HG03103 (cell line): ENCODE measurements around the gene MSH3.
"Not testable (repeated sequence)": the region's sequence is repeated elsewhere in the genome, so short reads cannot be mapped to it uniquely, and the experiment has no call there.

Source experiments
- ATAC-seq: cut with Tn5 transposase; IDR thresholded peaks from one replicate; pipeline ENCODE4 v1.9.1; 2021; ENCODE audit warnings: low read depth; ENCODE audit not compliant: unreplicated experiment

The MSH3 gene

DNA sequence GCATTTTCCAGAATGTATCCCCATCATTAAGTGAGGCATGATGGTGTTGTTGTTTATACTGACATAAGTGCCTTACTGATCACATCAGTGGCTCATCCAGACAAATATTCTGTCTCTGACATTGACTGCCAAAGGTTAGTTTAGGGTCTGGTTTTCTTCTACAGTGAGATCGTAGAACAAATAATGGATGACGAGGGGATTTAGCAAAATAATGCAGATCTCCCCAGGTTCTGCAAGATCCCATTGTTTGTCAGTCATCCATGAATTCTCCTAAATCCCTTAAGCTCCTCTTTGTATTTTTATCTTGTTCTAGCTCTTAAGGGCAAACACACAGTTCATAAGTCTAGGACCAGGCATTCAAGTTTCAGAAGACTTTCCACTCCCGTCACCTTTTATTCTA lies 93.5 kb downstream of the MSH3 start:
- no peak for ATAC-seq

DNA sequence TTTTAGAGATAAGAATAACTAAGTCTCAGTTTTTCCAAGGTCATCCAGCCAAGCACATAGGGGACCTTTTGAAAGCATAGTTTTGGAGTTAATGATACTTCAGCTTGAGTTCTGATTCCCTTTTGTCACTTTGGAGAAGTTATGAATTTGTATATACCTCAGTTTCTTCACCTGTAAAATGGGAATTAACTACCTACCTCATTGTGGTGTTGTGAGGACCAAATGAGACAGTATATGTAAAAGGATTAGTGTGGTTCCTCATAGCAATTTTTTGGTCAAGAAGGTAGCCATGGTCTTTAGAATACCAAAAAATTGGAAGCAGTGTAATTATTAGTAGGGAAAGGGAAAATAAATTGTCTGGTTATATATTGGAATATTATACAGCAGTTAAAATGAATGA lies 98.0 kb downstream of the MSH3 start:
- ATAC-seq, result no peak

DNA sequence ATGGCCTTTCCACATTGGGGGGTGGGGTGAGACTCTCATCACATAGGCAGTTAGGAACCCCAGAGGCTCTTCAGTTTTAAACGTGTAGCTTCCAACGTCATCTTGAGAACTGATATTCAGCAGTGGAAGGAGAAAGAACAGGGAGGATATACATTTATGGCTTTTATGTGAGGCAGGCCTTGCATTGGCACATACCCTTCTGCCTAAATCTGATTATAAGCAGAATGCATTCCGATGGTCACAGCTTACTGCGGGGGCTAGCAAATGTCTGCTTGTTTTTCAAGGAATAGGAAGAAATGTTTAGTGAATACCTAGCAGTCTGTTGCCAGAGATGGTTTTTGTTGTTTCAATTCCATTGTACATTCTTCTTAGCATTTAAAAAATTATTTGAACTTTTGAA lies 99.3 kb downstream of the MSH3 start:
- no peak for ATAC-seq

DNA sequence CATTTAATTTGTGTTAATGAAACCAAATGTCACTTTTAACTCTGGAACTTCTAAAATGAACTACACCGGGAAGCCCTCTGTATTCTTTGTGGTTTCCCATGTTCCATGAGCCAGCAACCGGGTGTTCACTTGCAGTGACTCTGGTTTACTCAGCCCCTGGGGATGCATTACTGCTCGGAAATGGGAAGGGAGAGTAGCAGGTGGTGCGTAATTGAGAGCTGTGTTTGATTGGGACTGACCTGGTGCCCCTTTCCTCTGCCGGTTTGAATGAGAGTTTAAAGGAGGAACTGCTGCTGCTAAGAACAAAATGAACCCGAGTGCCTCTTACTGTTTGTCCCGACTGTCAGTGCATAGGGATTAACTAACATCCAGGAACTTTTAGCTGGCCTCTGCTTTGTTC lies 100.4 kb downstream of the MSH3 start:
- no peak for ATAC-seq

DNA sequence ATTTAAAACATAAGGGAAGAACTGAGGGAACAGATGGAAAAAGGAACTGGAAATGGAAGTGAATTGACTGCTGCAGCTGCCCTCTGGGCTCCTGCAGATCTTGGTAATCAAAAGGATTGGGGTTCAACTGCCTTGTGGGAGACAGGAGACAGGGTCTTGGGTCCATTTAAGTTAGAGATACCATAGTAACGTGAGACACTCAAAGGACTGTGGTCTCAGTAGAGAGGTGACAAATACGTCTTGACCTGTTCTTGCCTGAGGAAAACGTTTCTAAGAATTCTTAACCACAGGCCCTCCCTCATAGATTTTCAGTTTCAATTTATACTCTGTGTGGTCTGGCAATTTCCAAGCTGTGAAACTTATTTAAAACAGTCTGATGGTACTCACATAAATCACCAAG lies 101.2 kb downstream of the MSH3 start:
- ATAC-seq, result peak; percentile 93

DNA sequence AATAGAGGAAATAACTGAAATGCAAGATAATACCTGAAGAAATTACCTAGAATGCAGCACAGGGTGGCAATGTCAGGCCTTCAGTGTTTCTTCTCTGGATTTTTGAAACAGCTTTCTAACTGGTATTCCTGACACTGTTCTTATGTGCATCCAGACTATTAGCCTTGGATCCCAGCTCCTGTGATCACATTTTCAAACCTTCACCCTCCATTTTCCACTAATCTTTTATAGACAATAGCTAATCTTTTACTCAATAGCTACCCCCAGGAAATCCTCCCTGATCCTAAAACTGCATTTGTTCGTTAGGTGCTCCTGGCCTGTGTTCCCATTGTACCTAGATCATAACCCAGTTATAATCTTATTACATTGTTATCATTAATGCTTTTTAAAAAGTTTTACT lies 101.8 kb downstream of the MSH3 start:
- no peak for ATAC-seq

DNA sequence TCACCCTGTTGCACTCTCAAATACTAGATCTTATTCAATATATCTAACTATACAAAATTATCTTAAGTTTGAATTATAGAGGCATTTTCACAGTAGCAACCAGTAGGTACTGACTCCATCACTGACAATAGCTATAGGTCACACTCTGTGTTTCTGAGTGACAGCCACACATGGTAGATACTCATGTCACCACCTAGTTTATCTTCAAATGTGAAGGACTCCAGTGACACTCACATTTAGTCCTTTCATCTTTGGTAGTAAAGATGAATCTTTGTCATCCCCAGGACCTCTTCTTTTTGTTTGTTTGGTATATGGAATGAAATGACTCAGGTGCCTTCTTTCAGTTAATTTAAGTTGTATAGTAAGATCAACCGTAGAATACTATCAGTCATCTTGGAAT lies 102.8 kb downstream of the MSH3 start:
- no peak for ATAC-seq

DNA sequence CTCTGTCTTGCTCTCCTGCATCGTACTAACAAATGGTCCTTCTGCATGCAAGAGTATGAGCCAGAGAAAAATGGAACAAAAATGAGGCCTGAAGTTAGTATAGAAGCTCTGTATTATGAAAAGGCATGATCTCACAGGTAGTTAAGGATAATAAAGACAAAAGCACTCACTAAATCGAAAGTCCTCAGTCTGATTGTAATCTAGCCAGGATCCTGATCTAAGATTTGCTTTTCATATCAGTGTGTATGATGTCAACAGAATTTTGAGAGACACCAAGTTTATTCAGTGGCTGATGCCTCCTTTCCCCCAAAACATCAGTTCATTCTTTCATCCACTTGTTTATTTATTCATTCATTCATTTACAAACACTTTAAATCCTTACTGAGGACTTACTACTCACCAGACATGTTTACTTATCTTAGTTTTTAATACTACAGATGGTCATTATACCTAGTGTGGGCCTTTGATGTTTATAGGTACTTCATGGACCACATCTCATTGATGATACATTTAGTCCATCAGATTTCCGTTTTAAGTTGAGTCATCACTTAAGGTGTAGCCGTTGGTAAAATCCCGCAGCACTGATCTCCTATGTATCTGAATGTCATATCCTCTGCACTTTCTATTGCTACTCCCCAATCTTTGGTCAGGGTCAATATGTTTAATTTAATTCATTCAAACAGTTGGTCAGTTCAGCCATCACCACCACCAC lies 105.6 kb downstream of the MSH3 start:
- no peak for ATAC-seq

DNA sequence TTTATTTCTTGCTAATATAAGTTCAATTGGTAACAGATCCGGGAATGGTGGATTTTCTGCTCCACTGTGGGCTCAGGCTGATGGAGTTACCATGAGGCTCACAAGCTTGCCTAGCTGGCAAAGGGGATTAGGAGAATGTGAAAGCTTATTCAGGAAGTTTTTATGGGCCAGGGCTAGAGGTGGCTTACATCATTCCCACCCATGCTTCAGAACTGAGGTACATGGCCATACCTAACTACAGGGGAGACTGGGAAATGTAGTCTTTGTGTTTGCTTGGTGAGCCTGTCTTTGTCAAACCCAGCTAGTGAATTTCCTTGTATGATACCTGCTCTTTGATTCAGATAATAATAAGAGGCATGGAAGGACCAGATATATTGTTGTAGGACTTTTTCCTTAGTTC lies 106.2 kb downstream of the MSH3 start:
- no peak for ATAC-seq

DNA sequence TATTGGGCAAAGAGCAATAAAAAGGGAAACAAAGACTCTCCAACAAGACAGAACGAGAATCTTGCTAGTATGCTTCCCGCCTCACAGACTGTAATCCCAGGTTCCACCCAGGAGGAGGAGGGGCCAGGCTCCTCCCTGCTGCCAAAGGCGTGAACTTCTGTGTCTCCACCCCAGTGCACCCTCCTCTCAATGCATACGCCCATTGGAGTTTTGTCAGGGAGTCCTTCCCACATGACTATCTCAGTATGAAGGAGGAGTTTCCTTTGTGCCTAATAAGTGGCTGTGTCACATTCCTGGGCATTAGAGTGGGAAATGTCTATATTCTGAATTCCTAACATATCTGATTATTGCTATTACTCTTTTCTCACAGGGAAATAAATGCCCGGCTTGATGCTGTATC lies 106.7 kb downstream of the MSH3 start:
- no peak for ATAC-seq

DNA sequence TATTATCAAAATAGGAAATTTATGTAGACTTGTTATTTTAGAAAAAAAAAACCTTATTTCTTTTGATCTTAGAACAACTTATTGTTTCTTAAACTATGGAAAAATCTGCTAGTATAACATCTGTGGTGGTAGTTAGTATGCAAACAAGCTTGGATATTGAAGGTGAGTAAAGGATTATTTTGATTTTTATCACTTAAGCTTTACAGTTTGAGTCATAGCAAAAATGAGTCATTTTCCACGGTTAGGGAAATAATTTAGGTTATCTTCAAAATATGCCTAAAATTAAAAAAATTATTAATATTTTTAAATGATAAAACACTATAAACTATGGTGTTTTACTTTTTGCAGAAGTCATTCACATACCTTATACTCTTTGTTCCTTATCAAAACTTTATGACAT lies 107.5 kb downstream of the MSH3 start:
- no peak for ATAC-seq

DNA sequence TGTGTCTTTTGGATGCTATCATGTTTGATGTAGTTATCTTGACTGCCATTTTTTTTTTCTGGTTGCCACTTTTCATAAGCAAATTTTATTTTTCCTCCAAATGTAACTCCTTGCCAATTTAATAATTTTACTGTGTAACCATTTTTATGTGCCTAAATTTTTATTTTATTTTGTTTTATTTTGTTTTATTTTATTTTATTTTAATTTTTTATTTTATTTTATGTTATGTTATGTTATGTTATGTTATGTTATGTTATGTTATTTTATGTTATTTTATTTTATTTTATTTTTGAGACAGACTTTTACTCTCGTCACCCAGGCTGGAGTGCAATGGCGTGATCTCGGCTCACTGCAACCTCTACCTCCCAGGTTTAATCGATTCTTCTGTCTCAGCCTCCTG lies 108.1 kb downstream of the MSH3 start:
- ATAC-seq, result no peak

DNA sequence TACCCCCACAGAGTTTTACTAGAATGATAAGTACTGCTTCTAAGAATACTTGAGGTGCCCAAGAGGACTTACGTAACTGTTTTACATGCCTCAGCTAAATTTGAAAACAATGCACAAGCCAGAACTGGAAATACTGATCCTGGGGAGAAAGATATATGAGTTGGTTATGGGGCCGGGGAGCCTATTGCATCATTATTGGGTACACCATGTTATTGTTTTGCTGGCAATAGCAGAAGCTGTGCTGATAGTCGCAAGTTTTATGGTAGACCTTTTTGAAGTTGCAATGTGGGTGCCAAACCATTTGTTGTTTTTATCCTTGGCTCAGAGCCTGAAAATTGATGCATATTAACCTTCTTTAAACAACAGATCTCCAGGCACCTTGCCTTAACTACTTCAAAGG lies 108.8 kb downstream of the MSH3 start:
- ATAC-seq, result no peak

DNA sequence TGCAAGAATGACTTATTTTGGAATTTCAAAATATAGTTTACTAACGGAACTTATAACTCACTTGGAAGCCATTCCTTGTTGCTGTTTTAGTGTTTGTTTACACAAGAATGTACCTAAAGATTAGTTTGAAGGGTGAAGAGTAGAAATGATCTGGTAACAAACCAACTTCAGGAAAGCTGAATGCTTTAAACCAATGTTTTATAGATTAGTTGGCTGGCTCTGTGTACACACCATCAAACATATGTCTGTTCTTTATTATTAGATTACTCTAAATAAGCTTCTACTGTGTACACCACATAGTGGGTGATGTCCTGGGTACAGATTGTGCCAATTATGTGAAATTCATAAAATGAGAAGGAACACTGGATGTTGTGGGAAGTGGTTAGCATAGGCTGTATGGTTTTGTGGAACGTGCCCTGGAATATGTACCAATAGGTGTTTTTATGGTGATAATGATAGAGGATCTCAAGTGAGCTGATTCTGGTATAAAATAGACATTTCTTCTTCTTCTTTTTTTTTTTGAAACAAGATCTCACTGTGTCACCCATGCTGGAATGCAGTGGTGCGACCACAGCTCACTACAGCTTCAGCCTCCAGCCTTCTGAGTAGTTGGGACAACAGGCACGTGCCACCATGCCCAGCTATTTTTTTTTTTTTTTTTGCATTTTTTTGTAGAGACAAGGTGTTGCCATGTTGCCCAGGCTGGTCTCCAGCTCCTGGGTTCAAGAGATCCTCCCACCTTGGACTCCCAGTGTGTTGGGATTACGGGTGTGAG lies 109.6 kb downstream of the MSH3 start:
- ATAC-seq, result no peak

DNA sequence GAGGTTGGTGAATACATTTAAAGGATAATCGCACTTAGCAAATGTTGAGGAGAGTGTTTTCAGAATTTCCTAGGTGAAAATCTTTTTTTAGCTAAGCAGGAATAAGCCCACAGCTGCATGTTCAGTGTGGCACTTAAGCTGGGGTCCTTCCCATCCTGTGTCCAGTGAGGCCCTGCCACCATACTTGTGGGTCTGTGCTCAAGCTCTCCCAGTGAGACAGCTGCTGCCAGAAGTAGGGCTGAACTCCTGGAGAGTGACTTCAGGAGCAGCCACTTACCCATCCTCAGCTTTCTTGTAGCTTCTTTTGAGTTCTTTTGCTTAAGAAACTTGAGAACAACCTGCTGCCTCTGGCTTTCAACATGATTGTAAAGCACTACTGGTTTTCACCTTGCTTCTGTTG lies 110.3 kb downstream of the MSH3 start:
- ATAC-seq, result no peak

DNA sequence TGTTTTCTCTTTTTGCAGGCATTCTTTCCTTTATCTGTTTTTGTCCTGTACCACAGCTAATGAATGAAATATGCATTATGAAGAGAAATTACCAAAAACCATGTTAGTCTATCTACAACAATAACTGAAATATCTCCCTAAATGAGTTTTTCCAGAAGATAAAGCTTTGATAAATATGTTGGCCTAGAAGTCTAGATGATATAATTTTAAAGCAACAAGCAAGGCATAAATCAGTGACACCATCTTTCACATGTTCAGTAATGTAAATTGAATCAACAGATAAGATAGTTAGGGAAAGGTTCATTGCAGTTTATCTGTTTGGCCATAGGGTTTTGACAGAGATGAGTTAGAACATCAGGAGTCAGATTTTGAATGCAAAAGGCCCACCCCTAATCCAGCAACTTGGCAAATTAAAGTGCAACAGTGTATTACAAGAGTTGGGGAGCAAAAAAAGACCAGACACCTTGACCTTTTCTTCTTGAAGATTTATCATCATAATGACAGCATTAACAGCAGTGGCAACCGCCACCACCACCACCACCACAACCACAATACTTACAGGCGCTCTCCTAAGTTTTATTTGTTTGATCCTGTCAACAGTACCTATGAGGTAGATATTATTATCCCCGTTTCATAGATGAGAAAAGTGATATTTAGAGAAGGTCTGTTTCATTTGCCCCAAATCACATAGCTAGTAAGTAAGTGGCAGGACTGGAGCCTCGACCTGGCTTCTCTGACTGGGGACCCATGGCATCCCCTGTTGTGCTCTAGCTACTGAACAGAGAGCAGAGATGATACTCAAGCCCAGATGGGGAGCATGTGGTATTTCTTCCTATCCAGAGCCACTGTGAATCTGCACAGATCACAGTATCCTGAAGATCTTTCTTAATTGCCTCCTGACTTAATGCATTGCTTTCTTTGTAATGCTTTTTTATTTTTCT lies 123.2 kb downstream of the MSH3 start:
- no peak for ATAC-seq

DNA sequence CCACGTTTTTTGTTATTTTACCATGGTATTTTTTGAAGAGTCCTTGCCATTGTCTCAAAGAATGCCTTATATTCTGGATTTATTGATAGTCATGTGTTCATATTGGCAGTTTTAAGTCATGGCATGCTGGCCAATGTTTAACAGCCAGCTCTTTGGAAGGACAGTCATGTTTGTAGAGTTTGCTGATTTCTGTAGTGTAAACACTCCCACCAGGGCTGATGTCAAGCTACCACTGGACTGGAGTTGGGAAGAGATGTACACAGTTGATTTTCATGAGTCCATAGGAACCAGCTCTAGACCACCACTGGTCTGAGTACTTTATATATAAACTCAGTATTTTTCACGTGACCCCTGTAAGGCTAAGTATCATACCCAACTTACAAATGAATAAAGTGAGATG lies 125.6 kb downstream of the MSH3 start:
- no peak for ATAC-seq

DNA sequence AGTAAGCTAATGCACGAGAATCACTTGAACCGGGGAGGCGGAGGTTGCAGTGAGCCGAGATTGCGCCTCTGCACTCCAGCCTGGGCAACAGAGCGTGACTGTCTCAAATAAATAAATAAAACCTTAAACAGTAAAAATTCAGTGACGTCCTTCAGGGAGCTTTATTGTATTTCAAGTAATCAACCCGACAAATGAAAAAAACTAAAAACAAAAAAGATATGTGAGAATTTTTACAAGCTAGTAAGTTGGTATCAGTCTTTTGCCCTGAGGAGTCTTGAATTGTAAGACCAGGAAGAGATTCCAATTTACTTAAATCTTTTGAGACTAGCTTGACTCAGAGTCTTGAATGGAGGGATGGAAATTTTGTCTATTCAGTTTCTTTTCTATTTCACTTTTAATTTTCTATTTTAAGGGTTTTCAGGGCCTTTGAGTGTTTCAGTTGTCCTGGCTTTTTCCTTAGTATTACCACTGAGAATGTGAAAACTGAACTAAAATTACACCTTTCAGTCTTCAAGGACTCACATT lies 126.4 kb downstream of the MSH3 start:
- ATAC-seq, result no peak

DNA sequence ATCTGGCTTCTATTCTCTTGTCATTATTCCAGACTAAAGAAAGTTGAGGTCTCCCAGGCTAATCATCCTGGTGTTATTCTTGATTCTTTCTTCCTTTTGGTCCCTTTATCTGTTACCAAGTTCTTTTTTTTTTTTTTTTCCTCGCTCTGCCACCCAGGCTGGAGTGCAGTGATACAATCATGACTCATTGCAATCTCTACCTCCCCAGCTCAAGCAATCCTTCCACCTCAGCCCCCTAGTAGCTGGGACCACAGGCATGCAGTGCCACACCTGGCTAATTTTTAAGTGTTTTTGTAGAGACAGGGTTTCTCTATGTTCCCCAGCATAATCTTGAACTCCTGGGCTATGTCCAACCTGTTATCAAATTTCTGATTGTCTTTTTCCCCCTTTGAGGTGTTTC lies 126.9 kb downstream of the MSH3 start:
- no peak for ATAC-seq

DNA sequence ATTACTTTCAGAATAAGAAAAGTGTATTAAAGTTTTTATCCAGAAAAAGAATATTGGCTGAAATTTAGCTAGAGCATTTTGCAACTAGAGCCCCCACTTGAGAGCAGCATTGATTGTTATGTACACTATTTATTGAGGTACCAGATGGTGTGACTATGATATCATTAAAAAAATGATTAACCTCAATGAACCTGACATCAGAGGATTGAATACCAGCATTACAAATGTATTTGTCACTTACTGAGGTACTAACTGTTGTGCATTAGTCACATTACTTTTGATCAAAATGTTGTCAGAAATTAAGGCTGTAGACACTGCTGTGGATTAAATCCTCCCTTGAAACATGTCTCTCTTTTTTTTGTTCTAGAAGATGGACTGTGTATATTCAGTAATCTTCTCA lies 128.2 kb downstream of the MSH3 start:
- no peak for ATAC-seq

DNA sequence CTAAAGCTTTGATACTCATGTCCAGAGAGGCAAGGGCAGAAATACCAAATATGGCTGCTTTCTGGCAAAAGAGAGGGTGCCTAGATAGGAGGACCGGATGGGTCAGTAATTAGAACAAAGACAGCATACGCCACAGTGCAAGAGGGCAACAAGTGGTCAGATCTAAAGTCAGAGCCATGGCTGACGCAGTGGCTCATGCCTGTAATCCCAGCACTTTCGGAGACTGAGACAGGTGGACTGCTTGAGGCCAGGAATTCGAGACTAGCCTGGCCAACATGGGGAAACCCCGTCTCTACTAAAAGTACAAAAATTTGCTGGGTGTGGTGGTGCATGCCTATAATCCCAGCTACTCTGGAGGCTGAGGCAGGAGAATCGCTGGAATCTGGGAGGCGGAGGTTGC lies 129.3 kb downstream of the MSH3 start:
- ATAC-seq, result not testable (repeated sequence)
